GM23248 (cell line): Measurements from ENCODE around the gene SYT2.
"Not testable (repeated sequence)": the region's sequence is repeated elsewhere in the genome, so short reads cannot be mapped to it uniquely, and the experiment has no call there.

Experiments
- EZH2 ChIP-seq: fragments of 200-600 bp; sonication (generic); IDR thresholded peaks from 2 replicates; pipeline ENCODE4 v1.6.1; 2018; ENCODE audit warnings: antibody characterized with exemption, mild to moderate bottlenecking; ENCODE audit not compliant: insufficient read depth, poor library complexity, severe bottlenecking
- EZH2phosphoT487 ChIP-seq: fragments of 200-600 bp; sonication (generic); IDR thresholded peaks from 2 replicates; pipeline ENCODE4 v1.6.1; 2018; ENCODE audit warnings: antibody characterized with exemption, moderate library complexity, mild to moderate bottlenecking, low read depth; ENCODE audit not compliant: insufficient read depth

GRCh38 chr1:202627036-202627435 is 83.2 kb downstream of the SYT2 start:
- TF ChIP-seq EZH2, EZH2phosphoT487: not testable (repeated sequence)
